GM18517 (cell line): ENCODE data around the gene STARD3NL.
"Not testable (repeated sequence)": the region's sequence is repeated elsewhere in the genome, so short reads cannot be mapped to it uniquely, and the experiment has no call there.

ENCODE experiments used
- ATAC-seq: cut with Tn5 transposase; IDR thresholded peaks from one replicate; pipeline ENCODE4 v1.9.1; 2021; ENCODE audit warnings: mild to moderate bottlenecking, moderate library complexity; ENCODE audit not compliant: unreplicated experiment

The STARD3NL gene

GRCh38 chr7:38220452-38220851 is 42.4 kb downstream of the STARD3NL start:
- no peak for ATAC-seq

- ATAC-seq = peak; percentile 65
Measured at GRCh38 chr7:38222481-38223096, 44.5 kb downstream of the STARD3NL start.

GRCh38 chr7:38223306-38223705 is 45.3 kb downstream of the STARD3NL start:
- ATAC-seq = no peak

- ATAC-seq = no peak
Measured at GRCh38 chr7:38224392-38224791, 46.3 kb downstream of the STARD3NL start.

- ATAC-seq = no peak
Measured at GRCh38 chr7:38229386-38229785, 51.3 kb downstream of the STARD3NL start.

- ATAC-seq = no peak
Measured at GRCh38 chr7:38229884-38230642, 52.0 kb downstream of the STARD3NL start.

- ATAC-seq = peak; percentile 78
Measured at GRCh38 chr7:38232502-38233366, 54.7 kb downstream of the STARD3NL start.

- ATAC-seq = not testable (repeated sequence)
Measured at GRCh38 chr7:38234759-38235158, 56.7 kb downstream of the STARD3NL start.

- ATAC-seq = no peak
Measured at GRCh38 chr7:38235606-38236005, 57.6 kb downstream of the STARD3NL start.

- not testable (repeated sequence) for ATAC-seq
Measured at GRCh38 chr7:38239129-38239528, 61.1 kb downstream of the STARD3NL start.

GRCh38 chr7:38241071-38241470 is 63.0 kb downstream of the STARD3NL start:
- ATAC-seq = no peak

GRCh38 chr7:38242814-38243213 is 64.8 kb downstream of the STARD3NL start:
- no peak for ATAC-seq

- ATAC-seq = not testable (repeated sequence)
Measured at GRCh38 chr7:38243345-38243744, 65.3 kb downstream of the STARD3NL start.

GRCh38 chr7:38244516-38244915 is 66.5 kb downstream of the STARD3NL start:
- ATAC-seq = no peak

GRCh38 chr7:38245409-38245977 is 67.4 kb downstream of the STARD3NL start:
- no peak for ATAC-seq

- no peak for ATAC-seq
Measured at GRCh38 chr7:38248069-38248567, 70.1 kb downstream of the STARD3NL start.

- peak; percentile 83 for ATAC-seq
Measured at GRCh38 chr7:38249849-38250248, 71.8 kb downstream of the STARD3NL start.

GRCh38 chr7:38257350-38257677 is 79.3 kb downstream of the STARD3NL start:
- no peak for ATAC-seq

- ATAC-seq = not testable (repeated sequence)
Measured at GRCh38 chr7:38259157-38259556, 81.1 kb downstream of the STARD3NL start.

GRCh38 chr7:38261601-38262000 is 83.6 kb downstream of the STARD3NL start:
- ATAC-seq = not testable (repeated sequence)

GRCh38 chr7:38262026-38262425 is 84.0 kb downstream of the STARD3NL start:
- ATAC-seq = not testable (repeated sequence)
